Nucleus accumbens (tissue), 56 donors: ENCODE data around the gene ADGRL2.

Experiments
- DNase-seq, 56 donors: peaks; one replicate each; lab custom pipeline; 2025; lab: John Stamatoyannopoulos, UW

The ADGRL2 gene

DNA sequence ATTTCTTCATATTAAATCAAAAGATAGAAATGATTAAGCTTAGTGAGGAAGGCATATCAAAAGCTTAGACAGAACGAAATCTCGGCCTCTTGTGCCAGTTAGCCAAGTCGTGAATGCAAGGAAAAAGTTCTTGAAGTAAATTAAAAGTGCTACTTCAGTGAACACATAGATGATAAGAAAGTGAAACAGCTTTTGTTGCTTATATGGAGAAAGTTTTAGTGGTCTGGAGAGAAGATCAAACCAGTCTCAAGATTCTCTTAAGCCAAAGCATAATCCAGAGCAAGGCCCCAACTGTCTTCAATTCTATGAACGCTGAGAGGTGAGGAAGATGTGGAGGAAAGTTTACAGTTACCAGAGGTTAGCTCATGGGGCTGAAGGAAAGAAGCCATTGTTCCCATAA, 88.4 kb downstream of the ADGRL2 start:
- DNase-seq, result no peak

GRCh38 chr1:81894867-81895266, 94.1 kb downstream of the ADGRL2 start:
- no peak for DNase-seq

DNA sequence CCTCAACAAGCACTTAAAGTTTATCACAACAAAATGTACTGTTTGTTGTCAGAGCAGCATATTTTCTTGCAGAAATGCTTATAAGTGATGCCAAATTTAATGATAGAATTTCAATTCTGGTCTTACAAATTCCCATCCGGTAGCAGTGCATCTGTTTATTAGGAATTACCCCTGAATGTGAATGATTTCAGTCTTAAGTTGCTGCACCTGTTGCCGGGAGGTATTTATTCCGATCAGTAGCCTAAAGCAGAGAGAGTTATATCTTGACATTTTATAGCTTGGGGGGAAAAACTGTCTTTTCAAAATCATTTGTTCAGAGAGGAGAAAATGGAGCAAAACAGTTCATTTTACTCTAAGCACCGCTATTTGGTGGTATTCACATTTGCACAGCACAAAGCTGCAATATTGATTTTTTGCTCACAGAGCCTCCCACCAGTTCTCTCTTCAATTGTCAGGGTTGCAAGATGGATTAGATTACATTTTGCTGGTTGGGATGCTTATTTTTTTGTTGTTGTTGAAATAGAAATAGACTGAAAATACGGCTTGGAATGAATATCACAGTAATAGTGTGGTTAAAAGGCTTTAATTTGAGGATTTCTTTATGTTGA, 98.6 kb downstream of the ADGRL2 start:
- DNase-seq, result no peak

DNA sequence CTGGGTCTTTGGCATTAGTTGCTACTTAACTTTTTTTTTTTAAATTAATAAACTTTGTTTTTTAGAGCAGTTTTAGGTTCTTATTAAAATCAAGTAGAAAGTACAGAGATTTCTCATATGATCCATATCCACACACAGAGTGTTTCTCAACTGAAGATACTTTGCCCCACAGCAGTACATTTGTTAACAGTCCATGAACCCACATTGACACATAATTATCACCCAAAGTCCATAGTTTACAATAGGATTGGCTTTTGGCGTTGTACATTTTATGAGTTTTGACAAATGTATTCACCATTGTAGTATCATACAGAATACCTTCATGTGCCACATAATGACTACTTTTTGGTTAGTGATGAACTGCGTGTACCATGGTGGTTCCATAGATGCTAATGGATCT, 106.8 kb downstream of the ADGRL2 start:
- no peak for DNase-seq

DNA sequence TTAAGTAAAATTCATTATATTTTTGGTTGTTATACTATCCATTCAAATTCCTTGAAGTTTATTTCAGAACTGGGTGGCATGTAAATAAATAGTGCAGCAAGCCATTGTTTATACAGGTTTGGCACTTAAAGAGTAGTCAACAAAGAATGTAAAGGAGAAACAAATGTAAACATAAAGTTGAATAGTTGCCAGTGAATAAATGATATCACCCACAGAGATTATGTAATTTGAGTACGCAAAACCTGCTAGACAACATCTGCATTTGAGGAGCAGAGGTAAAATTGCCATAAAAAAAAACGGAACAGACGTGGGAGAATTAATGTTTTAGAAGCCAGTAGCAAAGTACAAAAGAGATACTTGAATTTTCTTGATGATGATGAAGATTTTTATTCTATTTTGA, 111.6 kb downstream of the ADGRL2 start:
- DNase-seq, result no peak

DNA sequence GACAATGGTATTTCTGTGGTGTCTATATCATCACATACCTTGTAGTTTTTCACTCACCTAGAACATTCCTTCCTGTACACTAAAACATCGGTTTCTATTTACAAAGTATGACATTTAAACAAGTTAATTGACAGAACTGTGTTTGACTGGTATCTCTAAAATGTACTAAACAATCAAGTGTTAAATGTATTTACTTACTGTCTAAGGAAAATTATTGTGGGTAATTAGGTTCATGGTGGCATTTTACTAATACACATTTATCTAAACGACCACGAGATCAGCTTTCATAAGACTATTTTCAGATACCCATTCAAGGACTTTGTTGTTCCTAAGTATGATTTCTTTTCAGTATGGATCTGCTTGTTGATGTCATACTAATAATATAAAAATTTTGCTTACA, 115.2 kb downstream of the ADGRL2 start:
- DNase-seq, result no peak

- DNase-seq, result peak in 18 of 56 donors; percentile 1 to 60 (median 14)
These were observed 119.6 kb downstream of the ADGRL2 start for GRCh38 chr1:81920245-81920740.

- DNase-seq, result no peak
These were observed 120.2 kb downstream of the ADGRL2 start for GRCh38 chr1:81920886-81921285.

DNA sequence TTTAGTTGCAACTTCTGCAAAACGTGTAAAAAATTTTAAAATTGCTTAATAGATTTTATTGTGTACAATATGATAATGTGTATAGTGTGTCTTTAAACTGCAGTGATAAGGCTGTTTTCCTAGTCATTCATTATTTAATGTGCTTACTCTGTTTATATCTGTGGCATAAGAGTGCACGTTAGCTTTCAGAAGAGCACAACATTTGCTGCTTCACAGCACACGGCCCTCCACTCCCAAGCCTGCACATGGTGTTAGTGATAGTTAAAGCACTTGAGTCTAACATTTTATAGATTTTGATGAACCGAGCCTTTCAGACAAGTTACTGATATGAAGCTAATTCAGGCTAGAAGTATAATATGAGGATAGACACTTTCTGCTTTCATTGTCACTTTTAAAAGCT, 120.6 kb downstream of the ADGRL2 start:
- no peak for DNase-seq

DNA sequence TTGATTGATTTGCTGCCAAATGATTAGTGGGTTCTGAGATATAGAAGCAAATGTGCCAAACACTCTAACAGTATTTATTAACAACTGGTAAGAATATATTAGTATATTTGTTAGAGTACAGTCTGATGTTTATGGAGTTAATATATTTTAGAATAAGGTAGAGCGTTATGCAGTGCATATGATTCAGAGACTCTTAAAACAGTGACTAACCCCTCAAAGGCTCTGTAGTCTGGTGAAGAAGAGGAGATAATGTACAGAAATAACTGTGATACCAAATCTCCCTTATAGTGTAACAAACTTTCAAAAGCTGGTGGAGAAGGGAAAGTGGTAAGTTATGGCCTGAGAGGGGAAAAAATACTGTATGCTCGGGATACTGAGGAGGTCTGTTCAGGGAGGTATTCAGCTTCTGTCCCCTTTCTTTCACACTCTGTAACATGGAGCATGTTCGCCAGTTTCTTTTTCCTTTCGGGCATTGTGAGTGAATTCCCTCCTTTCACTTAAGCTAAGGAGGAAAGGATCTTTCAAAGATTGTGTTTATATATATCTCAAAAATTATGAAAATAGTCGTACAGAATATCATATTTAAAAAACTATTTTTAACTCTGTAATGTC, 121.2 kb downstream of the ADGRL2 start:
- no peak for DNase-seq

DNA sequence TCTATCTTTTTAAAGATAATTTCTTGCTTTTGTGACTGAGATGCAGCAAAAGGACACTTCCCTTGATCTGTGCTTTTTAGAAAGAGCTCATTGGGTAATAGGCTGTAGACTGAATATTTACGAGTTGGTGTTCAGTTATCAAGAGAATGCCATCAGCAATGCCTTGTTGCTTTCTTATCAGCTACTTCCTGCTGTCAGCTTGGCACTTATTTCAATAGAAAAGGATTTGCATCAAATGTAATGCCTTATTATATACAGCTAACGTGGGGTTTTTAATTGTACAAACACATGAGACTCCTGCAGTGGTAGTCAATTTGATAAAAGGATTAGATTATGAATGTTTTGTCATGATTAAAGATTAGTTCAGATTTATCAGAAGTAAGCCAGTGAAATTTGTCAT, 122.2 kb downstream of the ADGRL2 start:
- no peak for DNase-seq

DNA sequence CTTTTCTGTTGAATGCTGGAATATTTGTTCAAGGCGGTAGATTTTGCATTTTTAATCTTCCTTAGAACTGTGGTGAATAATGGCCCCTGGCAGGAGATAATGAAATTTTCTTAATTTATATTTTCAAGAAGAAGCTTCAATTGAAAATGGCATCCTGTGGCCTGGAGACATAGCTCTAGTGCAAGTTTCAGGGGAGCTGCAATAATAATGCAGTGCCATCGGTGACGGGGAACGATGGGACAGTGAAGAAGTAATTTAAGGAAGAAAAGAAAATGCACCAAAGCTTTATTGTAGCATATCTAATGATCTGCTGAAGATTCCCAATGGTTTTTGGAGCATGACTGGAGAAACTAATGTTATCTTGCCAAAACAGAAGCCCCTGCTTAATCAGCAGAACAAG, 128.4 kb downstream of the ADGRL2 start:
- DNase-seq, result no peak

- peak in 2 of 56 donors; percentile 9 to 12 for DNase-seq
These were observed 136.1 kb downstream of the ADGRL2 start for GRCh38 chr1:81936853-81937252.

DNA sequence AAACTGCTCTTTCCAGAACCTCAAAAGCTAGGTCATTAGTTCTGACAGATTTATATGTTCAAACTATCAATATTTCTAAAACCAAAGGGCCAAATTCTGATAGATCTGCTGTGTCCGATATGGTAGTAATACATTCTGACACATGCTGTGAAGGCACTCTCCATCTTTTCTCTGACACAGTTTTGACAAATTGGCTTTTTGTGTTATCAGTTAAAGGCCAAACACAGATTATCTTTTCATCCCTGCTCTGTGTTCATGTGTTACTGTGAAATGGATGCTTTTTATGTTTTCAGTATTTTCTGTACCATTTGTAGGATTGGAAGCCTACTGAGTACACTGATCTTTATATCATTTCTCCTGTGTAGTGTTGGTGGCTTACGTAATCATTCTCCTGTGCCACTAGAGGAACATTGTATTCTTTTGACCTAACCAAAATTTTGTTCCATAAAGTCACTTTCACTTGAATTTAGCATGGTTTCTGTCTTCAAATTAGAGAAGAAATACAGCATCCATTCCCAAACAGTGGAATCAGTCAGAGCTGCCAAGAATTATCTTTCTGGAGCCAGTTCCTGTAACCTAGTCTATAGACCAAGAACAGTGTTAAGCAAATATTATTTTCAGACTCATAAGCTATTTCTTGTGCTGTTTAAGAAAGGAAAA, 137.2 kb downstream of the ADGRL2 start:
- DNase-seq, result no peak

DNA sequence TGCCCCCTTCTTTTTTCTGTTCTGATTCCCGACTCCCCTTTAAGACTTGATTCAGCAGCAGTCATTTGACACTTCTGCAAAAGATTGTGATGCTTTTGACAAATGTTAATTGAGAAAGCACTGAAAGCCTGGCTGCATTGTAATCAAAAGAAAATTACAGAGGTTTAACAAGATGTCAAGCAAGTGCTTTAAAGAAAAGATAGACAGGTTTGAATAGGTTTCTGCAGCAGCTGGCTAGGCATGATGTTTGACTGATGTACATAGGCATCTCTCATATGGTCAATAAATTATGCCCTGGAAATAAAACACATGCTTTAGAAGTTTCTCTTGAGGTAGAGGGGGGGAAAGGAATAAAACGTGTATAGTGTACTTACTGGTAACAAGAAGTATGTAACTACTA, 147.8 kb downstream of the ADGRL2 start:
- DNase-seq, result no peak

DNA sequence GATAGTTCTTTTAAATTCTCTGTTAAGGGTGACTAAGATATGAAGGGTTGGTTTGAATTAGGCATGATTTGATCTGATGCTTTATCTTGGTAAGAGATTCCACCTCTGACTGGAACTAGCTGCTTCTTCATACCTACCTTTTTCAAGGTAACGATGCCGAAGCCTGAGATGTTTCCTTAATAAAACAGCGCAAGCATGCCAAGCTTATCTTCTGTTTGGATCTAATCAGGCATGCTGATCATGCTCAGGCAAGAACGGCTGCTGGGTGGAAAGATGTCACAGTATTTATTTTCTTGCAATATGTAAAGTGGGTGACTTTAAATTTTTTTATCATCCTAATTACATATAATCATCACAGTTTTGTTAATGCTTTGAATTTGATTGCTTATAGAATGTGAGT, 148.7 kb downstream of the ADGRL2 start:
- DNase-seq, result peak in 1 of 56 donors; percentile 10

DNA sequence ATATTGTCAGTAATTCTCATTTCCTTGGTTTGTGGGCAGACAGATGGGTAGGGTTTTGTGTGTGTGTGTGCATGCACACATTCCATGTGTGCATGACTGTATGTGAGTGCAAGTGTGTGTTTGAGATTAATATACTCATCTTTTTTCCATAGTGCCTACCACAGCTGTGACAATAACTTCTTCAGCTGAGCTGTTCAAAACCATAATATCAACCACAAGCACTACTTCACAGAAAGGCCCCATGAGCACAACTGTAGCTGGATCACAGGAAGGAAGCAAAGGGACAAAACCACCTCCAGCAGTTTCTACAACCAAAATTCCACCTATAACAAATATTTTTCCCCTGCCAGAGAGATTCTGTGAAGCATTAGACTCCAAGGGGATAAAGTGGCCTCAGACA, 149.3 kb downstream of the ADGRL2 start:
- DNase-seq, result no peak

GRCh38 chr1:81950591-81951244, 150.0 kb downstream of the ADGRL2 start:
- no peak for DNase-seq

DNA sequence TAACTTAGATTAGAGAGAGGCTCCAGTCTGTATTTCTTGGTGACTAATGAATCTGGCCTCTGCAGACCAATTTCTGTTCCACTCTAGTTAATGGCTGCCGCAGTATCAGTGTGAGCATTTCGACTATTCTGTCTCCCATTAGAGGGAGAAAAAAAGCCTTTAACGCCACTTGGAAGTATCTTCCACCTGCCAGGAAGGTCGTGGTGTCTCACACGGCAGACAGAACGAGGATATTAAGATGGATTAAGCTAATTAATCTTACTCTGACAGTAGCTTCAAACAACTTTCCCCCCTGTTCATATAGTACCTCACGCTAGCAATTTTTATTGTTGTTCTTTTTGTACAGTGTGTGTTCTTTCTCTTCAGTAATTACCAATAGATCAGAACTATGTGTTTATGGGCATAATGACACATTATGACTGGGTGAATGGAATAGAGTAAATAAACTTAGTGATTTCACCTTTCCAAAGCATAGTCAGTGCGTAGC, 153.8 kb downstream of the ADGRL2 start:
- DNase-seq, result no peak

- DNase-seq, result no peak
These were observed 167.2 kb downstream of the ADGRL2 start for GRCh38 chr1:81967951-81968350.

- no peak for DNase-seq
These were observed 169.7 kb downstream of the ADGRL2 start for GRCh38 chr1:81970416-81970815.
